IMR-90 (cell line): ENCODE results near the gene HEPHL1. TPM values are rescaled to one million over a fixed set of nuclear protein-coding genes. Genes with fewer than 3 reads are reported as not detected.
"Not testable (repeated sequence)": the region's sequence is repeated elsewhere in the genome, so short reads cannot be mapped to it uniquely, and the experiment has no call there.

Experiments
- ATAC-seq: fragments of 200-7000 bp; cut with Tn5 transposase; 2 replicates; pipeline ENCODE4 v1.9.1; 2020; ENCODE audit warnings: low read depth, mild to moderate bottlenecking, moderate library complexity
- BruUV-seq: library from RNA; stranded (reverse); fragments of 400-500 nt; replicated peaks from 2 replicates; lab custom pipeline; 2021; lab: Mats Ljungman, UMichigan
- CTCF ChIA-PET: fragments of 300-600 bp; formaldehyde crosslinking; extraction: SDS; loops from one replicate; lab custom pipeline; 2021; ENCODE audit warnings: antibody characterized with exemption; lab: Yijun Ruan, JAX
- POLR2A ChIA-PET: fragments of 300-600 bp; sonication (Branson Sonifier 250); formaldehyde crosslinking; loops from one replicate; lab custom pipeline; 2022; ENCODE audit warnings: antibody characterized with exemption; ENCODE audit not compliant: unreplicated experiment; lab: Charles Lee
- DNase-seq: peaks from one replicate; pipeline ENCODE4 v3.0.0; 2013
- H2AFZ ChIP-seq: replicated peaks from 2 replicates; pipeline ENCODE3; 2013; ENCODE audit warnings: low read length, mild to moderate bottlenecking; ENCODE audit not compliant: poor library complexity
- H2AK5ac ChIP-seq: 2 replicates; pipeline ENCODE4 v1.6.1; 2013; ENCODE audit warnings: low read depth, low read length, inconsistent platforms
- H2AK9ac ChIP-seq: replicated peaks from 2 replicates; pipeline ENCODE3; 2013; ENCODE audit warnings: mild to moderate bottlenecking, low read depth, low read length, moderate library complexity; ENCODE audit not compliant: poor library complexity
- H2BK120ac ChIP-seq: 2 replicates; pipeline ENCODE4 v1.6.1; 2013; ENCODE audit warnings: low read depth, low read length, inconsistent platforms
- H2BK15ac ChIP-seq: 3 replicates; pipeline ENCODE4 v1.6.1; 2013; ENCODE audit warnings: low read depth, low read length, inconsistent platforms
- H2BK20ac ChIP-seq: 2 replicates; pipeline ENCODE4 v1.6.1; 2013; ENCODE audit warnings: low read depth, mild to moderate bottlenecking, inconsistent platforms, low read length, moderate library complexity
- H2BK5ac ChIP-seq: 2 replicates; pipeline ENCODE4 v1.6.1; 2013; ENCODE audit warnings: mild to moderate bottlenecking, low read depth, low read length, inconsistent platforms; ENCODE audit not compliant: poor library complexity, severe bottlenecking
- H3K14ac ChIP-seq: replicated peaks from 2 replicates; pipeline ENCODE4 v1.6.1; 2013; ENCODE audit warnings: low read depth, low read length, inconsistent platforms
- H3K18ac ChIP-seq: 2 replicates; pipeline ENCODE4 v1.6.1; 2013; ENCODE audit warnings: low read depth, low read length, control low read depth
- H3K23ac ChIP-seq: 2 replicates; pipeline ENCODE4 v1.6.1; 2013; ENCODE audit warnings: low read depth, low read length, inconsistent platforms
- H3K27ac ChIP-seq: 2 replicates; pipeline ENCODE4 v1.5.1; 2013; ENCODE audit warnings: mild to moderate bottlenecking, control low read depth, low read length; ENCODE audit not compliant: insufficient read depth
- H3K27me3 ChIP-seq: 2 replicates; pipeline ENCODE4 v1.6.1; 2013; ENCODE audit warnings: low read length; ENCODE audit not compliant: control insufficient read depth, insufficient read depth
- H3K36me3 ChIP-seq: 2 replicates; pipeline ENCODE4 v1.6.1; 2013; ENCODE audit warnings: low read length, mixed read lengths; ENCODE audit not compliant: control insufficient read depth, insufficient read depth
- H3K4ac ChIP-seq: 2 replicates; pipeline ENCODE4 v1.6.1; 2013; ENCODE audit warnings: low read depth, low read length, inconsistent platforms
- H3K4me1 ChIP-seq: 2 replicates; pipeline ENCODE4 v1.6.1; 2013; ENCODE audit warnings: low read length, mixed read lengths; ENCODE audit not compliant: control insufficient read depth, insufficient read depth
- H3K4me2 ChIP-seq: 2 replicates; pipeline ENCODE4 v1.6.1; 2013; ENCODE audit warnings: low read depth, mild to moderate bottlenecking, control low read depth, low read length, moderate library complexity
- H3K4me3 ChIP-seq: 2 replicates; pipeline ENCODE4 v1.5.1; 2013; ENCODE audit warnings: low read depth, mild to moderate bottlenecking, control low read depth, low read length, moderate library complexity; ENCODE audit not compliant: insufficient read depth
- H3K56ac ChIP-seq: 2 replicates; pipeline ENCODE4 v1.6.1; 2013; ENCODE audit warnings: low read length, inconsistent platforms; ENCODE audit not compliant: insufficient read depth; ENCODE audit errors: extremely low read depth
- H3K79me1 ChIP-seq, 2 experiments: 2 replicates each; pipeline ENCODE4 v1.6.1; 2013; ENCODE audit warnings: low read length in 2 of 2, inconsistent platforms in 1 of 2, low read depth in 1 of 2
- H3K9ac ChIP-seq: 2 replicates; pipeline ENCODE4 v1.6.1; 2013; ENCODE audit warnings: low read depth, low read length, control low read depth
- H3K9me1 ChIP-seq: 2 replicates; pipeline ENCODE4 v1.6.1; 2013; ENCODE audit warnings: low read length, inconsistent platforms; ENCODE audit not compliant: insufficient read depth
- H3K9me3 ChIP-seq: 2 replicates; pipeline ENCODE4 v1.6.1; 2013; ENCODE audit warnings: low read length; ENCODE audit not compliant: control insufficient read depth, insufficient read depth
- H4K20me1 ChIP-seq: 2 replicates; pipeline ENCODE4 v1.6.1; 2013; ENCODE audit warnings: low read length, inconsistent platforms; ENCODE audit not compliant: insufficient read depth
- H4K5ac ChIP-seq: 2 replicates; pipeline ENCODE4 v1.6.1; 2013; ENCODE audit warnings: mild to moderate bottlenecking, low read depth, low read length, control low read depth
- H4K8ac ChIP-seq, 2 experiments: 2 replicates each; pipeline ENCODE4 v1.6.1; 2013; ENCODE audit warnings: low read depth in 2 of 2, low read length in 2 of 2, control low read depth in 1 of 2, inconsistent platforms in 1 of 2
- H4K91ac ChIP-seq: 2 replicates; pipeline ENCODE4 v1.6.1; 2013; ENCODE audit warnings: low read depth, low read length, inconsistent platforms; ENCODE audit not compliant: insufficient read depth
- WGBS, 2 experiments: methylation state at CpG; one replicate each; pipeline versions ENCODE4 v1.1.5 to v1.1.7; 2013; ENCODE audit warnings: missing lambda C conversion rate in 2 of 2; ENCODE audit not compliant: insufficient read length in 1 of 2; ENCODE audit errors: extremely low coverage in 2 of 2; 5-methylcytosine and 5-hydroxymethylcytosine counted together
- dilution Hi-C: fragments of 300-500 bp; cut with HindIII; formaldehyde crosslinking; loops from one replicate; pipeline ENCODE4 v1.14.3; 2018; ENCODE audit warnings: low sequenced_read_pairs; ENCODE audit not compliant: unreplicated experiment
- in situ Hi-C: fragments of 300-500 bp; cut with MboI; formaldehyde crosslinking; loops from 3 replicates; pipeline ENCODE4 v1.14.3; 2019; ENCODE audit warnings: low sequenced_read_pairs, inconsistent platforms, mixed read lengths
- intact Hi-C: fragments of 100-400 bp; cut with micrococcal nuclease; formaldehyde crosslinking; loops from 2 replicates; pipeline ENCODE4 v1.10.0; 2022
- polyA plus RNA-seq, 3 experiments: library from polyadenylated mRNA; depleted of rRNA; stranded (reverse); fragments of >200 nt; gene quantifications; 2 replicates each; pipeline ENCODE4 v1.2.3, GENCODE V29; 2012; ENCODE audit warnings: low replicate concordance in 1 of 3
- total RNA-seq: library from RNA; depleted of rRNA; stranded (reverse); fragments of >200 nt; gene quantifications from 2 replicates; pipeline ENCODE4 v1.2.3, GENCODE V29; 2012

HEPHL1 gene
- total and polyA plus RNA-seq, 2 of the 4 experiments (the other 2 are of a cell fraction), result under 0.01 to 0.02 TPM

DNA sequence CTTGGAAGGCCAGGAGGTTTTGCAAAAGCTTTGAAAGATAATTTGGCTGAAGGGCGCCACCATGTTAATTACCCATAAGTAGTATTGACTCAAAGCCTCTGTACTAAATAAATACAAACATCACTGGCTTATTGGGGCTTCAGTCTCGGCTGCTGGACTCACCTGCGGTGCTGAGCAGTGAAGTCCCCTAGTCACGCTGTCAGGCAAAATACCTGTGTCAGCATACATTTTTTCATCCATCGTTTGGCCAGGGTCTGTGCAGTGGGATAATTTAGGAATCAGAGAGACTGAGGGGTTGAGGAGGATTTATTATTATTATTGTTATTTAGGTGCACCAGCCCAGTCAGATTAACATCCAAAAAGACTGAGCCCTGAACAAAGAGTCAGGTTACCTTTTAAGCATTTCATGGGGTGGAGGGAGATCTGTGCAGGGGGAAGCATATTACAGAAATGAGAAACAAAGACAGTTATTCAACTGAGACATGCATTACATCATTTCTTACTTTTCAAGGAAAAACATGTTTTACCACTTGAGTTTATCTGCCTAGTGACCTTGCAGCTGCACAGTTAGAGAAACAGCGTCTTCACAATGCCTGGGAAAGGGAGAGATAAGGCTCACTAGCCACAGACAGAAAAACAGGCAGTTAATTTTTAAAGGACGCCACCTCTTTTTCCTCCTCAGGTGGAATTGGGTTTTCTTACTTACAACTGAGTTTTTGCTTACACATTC, 47.7 kb upstream of the HEPHL1 start:
- H3K14ac ChIP-seq, dilution Hi-C loops, H3K9me3 ChIP-seq, H4K91ac ChIP-seq, H3K9ac ChIP-seq, H3K4me3 ChIP-seq, DNase-seq, H2BK20ac ChIP-seq, CTCF ChIA-PET, H4K20me1 ChIP-seq, H3K23ac ChIP-seq, H3K79me1 ChIP-seq, POLR2A ChIA-PET, H2AK9ac ChIP-seq, H2AFZ ChIP-seq, H3K9me1 ChIP-seq, H3K4me2 ChIP-seq, H3K56ac ChIP-seq, ATAC-seq, H3K4me1 ChIP-seq, H3K36me3 ChIP-seq, intact Hi-C loops, H4K5ac ChIP-seq, in situ Hi-C loops, H3K4ac ChIP-seq, H3K18ac ChIP-seq, H2BK5ac ChIP-seq, H3K27ac ChIP-seq, H3K27me3 ChIP-seq, H4K8ac ChIP-seq, H2BK120ac ChIP-seq, H2AK5ac ChIP-seq, H2BK15ac ChIP-seq, BruUV-seq: not testable (repeated sequence)
- WGBS, 2 experiments, result no CpG with 5 or more reads among the region's 7 CpGs
